Activated naive CD4-positive, alpha-beta T cell (primary cell): ENCODE results near the gene CDC42BPA.
"Not testable (repeated sequence)": the region's sequence is repeated elsewhere in the genome, so short reads cannot be mapped to it uniquely, and the experiment has no call there.

ENCODE experiments used
- DNase-seq, 4 experiments: peaks; one replicate each; lab custom pipeline; 2025; lab: John Stamatoyannopoulos, UW

Gene CDC42BPA

DNA sequence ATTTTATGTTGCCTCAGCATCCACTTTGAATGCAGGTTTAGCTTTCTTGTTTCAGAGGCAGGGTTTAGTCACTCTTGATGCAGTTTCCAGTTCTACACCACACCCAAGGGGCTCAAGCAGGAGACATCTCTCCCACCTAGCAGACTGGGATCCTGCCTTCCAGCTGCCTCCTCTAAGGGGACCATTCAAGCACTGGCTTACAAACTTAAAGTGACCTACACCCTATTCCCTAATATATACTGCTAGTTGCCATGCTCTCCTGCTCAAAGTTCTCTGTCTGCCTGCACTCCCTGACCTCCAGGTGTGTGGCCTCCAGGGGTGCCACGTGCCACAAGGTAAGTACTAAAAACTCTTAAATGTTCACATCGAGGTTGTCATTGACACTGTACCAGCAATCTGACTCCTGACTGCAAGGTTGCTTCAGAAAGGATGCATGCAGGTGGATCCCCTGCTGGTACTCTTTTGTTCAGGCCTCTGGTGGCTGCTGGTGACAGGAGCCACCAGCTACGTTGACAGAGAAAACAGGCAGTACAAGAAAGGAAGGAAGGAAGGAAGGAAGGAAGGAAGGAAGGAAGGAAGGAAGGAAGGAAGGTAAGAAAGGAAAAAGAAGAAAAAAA lies 192.3 kb downstream of the CDC42BPA start:
- no peak for DNase-seq

DNA sequence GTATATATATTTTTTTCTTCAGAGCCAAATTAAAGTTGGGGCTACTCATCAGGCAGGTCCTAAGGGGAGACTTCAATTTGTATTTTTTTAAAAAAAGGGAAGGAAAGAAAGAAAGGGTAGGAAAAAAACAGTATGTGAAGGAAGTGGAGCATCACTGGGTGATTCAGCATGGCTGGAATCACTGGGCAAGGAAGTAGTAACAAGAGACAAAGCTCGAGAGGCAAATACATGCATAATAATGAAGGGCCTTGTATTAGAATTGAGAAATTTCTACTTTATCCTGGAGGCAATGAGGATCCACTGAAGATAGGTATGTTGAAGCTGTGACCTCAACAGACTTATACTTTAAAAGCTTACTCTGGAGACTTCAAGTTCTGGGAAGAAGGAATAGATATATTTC lies 193.8 kb downstream of the CDC42BPA start:
- DNase-seq = no peak

DNA sequence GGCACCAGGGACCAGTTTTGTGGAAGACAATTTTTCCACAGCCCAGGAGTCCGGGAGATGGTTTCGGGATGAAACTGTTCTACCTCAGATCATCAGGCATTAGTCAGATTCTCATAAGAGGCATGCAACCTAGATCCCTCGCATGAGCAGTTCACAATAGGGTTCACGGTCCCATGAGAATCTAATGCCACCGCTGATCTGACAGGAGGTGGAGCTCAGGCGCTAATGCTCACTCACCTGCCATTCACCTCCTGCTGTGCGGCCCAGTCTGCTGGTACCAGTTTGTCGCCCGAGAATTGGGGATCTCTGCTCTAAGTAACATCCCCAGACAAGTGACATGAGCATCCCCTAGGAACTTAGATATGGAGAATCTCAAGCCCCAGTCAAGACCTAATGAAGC lies 197.5 kb downstream of the CDC42BPA start:
- no peak for DNase-seq

DNA sequence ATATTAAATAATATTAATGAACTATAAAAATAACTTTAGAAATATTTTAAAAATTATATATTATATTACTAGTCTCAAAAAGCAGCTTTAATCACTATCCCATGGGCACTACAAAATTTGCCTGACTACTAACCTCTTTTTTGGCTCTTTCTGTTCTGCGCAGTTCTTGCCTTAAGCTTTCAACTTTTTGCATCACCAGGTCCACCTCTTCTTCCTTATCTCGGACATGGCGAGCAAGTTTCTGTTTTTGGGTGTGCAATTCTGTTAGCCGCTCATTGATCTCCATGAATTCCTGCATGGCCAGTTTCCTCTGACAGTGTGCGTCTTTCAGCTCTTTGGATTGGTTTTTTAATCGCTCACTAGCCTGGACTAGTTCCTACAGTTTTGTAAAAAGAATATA lies 205.8 kb downstream of the CDC42BPA start:
- DNase-seq = no peak

DNA sequence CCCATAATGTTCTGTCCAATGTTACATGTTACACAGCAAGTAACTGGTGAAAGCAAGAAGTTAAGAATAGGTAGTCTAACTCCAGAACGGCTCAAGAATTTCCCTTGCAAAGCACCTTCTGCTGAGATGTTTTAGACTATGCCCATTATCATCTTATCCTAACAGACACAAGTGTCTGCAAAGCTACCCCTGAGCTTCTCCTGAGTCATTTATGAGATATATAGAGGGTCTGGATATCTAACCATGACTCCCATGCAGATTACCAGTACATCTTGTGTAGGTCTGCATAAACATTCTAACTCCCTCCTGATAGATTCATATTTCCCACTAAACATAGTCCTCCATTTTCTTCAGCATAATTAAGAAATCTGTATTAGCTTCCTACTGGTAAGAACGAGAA lies 206.5 kb downstream of the CDC42BPA start:
- no peak for DNase-seq

DNA sequence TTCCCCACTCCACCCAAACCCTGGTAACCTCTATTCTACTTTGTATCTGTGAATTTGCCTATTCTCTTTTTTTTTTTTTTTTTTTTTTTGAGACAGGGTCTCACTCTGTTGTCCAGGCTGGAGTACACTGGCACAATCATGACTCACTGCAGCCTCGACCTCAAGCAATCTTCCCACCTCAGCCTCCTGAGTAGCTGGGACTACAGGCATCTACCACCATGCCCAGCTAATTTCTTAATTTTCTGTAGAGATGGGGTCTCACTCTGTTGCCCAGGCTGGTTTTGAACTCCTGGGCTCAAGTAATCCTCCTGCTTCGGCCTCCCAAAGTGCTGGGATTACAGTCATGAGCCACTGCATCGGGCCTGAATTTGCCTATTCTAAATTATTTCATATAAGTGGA lies 213.0 kb downstream of the CDC42BPA start:
- DNase-seq = not testable (repeated sequence)

DNA sequence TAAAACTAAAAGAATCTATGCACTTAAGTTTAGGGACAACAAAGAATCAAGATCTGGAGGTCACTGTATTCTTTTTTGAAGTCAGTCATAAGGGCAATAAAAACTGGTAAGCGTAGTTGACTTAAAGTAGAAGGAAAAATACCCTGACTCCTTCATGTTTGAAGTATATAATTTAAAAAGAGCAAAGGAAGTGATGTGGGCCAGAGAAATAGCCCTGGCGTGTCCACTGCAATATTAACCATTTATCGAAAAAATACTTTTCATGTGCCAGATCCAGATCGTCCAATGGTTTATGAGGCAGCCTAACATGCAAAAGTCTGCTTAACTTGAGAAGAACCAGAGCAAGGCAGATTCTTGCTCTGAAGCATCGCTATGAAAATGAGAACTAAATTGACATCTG lies 216.2 kb downstream of the CDC42BPA start:
- DNase-seq = no peak

DNA sequence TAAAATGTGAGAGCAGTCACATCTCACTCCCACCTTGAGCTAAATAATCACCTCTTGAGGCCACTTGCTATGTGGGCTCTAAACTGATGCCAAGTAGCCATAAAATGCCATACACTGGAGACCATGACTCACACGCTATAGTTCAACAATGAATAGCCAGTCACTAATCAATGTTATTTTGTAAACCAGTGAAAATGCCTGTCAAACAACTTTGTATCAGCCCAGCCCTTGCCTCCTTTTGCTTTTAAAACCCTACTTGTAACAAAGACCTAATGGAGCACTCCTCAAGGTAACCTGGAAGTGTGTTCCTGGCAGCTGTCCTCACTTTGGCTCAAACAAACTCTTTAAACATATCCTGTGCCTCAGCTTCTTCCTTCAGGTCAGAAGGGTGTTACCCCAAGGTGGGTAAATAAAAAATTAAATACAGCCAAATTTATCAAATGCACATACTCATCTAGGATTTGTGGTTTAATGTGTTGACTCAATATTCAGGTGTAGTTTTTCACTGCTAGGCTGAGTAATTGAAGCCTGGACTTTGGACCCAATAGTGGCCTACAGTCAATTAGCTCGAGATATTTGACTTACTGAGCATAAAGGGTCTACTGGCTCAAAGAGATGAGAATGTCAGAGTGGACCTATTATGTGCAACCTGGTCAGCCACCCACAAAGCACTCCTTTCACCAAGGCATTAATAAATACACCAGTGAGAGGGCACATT lies 223.9 kb downstream of the CDC42BPA start:
- no peak for DNase-seq

DNA sequence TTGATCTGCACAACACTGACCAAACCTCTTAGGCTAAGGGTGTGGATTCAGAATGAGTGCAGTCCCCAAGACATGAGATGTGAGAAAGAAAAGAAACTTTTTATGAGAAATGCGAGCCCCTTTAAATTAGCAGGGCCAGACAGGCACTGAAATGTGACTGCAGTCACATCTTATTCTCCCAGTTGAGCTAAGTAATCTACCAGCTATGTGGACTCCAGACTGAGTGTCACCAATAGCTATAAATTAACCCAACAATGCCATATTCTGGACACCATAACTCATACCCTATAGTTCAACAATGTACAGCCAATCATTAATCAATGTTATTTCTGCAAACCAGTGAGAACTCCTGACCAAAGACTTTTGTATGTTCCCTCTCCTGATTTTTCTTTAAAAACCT lies 225.0 kb downstream of the CDC42BPA start:
- DNase-seq = no peak

DNA sequence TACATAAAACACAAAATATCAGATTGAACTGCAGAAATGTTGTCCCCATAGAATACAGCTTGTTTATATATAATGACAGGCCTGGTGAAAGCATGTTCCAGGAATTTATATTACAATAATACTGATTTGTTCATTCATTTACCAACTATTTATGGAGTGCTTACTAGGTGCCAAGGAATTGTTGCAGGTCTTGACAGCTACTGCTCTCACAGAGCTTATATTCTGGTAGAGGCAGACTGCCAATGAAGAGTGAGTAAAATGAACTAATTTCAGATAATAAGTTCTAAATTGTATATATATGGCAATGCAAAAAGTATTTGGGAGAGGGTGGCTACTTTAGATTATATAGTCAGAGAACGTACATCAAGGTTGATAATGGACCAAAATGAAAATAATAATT lies 226.2 kb downstream of the CDC42BPA start:
- DNase-seq = no peak

DNA sequence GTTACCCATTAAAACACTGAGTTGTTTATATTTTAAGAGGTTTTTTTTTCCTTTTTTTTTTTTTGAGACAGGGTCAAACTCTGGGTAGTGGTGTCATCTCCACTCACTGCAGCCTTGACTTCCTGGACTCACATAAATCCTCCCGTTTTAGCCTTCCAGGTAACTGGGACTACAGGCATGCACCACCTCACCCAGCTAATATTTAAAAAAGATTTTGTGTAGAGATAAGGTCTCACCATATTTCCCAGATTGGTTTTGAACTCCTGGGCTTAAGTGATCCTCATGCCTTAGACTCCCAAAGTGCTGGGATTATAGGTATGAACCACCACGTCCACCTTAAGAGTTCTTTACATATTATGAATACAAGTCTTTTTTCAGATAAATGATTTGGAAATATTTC lies 231.7 kb downstream of the CDC42BPA start:
- no peak for DNase-seq

DNA sequence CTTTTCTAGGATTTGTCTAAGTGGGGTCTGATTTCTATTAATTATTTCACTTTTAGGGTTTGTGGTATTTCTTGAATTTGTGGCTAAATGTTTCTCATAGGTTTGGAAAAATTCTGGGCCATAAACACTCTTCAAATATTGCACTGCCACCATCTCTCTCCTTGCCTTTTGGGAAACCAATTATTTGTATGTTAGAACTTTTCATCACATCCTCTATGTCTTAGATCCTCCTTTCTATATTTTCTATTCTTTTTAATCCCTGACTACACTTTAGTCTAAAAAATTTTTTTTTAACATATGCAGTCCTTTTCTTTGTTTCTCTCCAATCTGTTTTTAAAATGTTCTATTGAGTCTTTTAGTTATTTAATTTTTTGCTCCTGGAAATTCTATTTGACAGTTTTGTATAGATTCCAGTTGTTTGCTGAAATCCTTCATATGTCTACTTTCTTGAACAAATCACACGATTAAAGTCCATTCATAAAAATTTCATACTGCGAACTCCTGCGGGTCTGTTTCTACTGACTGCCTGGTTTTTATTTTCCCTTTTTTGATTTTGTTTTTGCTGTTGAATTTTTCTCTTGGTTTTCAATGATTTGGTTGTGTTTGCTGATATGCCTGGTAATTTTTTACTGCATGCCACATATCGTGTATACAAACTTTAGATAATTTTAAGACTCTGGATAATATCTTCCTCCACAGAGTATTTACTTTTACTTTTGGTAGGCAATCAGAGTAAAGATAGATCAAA lies 235.1 kb downstream of the CDC42BPA start:
- DNase-seq = no peak

DNA sequence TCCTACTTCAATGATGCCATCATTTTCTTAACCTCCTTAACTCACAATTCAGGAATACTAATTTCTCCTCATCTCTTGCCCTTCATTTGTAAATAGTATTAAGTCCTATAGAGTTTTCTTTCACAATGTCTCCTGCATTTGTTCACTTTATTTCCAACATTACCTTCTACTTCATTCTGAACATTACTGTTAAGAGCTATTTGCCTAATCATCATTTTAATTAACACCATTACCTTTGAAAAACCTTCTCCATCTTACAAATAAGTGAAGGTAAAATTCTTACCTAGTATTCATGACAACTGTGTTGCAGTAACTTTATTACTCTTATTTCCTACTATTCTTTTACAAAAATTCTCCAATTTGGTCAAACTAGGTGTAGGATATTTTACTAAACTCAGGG lies 240.5 kb downstream of the CDC42BPA start:
- no peak for DNase-seq

DNA sequence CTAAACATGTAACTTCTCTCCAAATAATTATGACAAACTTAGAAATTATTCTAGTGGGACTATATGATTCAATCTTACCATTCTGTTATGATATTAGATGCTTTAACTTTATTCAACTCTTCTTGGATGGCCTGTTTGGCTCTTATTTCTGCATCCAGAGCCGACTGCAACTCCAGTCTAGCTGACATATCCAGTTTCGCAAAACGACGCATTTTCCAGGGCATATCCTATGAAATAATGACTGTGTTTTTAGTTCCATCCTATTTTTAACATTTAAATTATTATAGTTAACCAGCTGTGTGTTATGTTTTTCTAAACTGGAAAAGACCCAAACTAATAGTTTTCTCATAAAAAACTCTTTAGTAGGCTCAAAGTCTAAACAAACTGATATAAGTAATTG lies 244.5 kb downstream of the CDC42BPA start:
- no peak for DNase-seq

DNA sequence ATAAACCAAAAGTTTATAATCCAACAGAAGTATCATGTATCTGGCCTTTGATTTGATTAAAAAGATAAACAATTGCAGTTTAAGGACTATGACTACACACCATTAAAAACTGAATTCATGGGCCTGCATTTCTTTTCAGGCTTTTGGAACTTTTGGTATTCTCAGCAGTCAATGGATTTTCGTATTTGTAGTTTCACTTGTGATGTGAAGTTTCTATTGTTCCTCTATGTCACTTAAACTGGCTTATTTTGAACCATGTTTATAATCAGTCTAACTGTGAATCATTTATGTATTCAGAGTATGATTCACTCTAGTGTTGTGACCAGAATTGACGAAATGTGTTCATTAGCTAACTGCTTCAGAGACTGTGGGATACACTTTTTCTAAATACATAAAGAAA lies 245.3 kb downstream of the CDC42BPA start:
- no peak for DNase-seq

DNA sequence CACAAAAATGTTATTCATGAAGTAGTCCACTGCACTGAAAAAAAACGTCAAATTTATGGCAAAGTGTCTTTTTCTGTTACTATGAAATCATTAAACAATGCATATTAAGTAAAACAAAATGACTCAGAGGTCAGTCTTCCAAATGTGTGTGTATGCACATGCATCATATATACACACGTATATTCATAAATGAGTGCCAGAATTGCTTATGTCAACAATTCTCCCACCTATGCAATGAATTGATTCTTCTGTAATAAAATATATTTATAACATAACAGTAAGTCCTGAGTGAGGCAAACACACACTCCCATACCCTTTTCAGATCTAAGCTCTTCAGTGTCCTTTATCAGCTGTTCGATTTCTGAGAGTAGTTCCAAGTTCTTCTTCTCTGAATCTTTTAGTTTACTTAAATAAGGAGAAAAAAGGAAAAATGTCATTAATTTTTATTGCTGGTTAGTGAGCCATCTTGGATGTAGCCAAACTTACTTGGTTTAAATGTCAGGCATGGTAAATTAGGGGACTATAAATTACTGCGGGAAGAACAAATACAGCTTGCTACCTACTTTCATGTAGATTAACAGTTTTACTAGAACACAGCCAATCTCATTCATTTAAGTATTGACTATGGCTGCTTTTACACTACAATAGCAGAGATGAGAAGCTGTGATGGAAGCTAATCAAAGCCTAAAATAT lies 246.3 kb downstream of the CDC42BPA start:
- DNase-seq = no peak

DNA sequence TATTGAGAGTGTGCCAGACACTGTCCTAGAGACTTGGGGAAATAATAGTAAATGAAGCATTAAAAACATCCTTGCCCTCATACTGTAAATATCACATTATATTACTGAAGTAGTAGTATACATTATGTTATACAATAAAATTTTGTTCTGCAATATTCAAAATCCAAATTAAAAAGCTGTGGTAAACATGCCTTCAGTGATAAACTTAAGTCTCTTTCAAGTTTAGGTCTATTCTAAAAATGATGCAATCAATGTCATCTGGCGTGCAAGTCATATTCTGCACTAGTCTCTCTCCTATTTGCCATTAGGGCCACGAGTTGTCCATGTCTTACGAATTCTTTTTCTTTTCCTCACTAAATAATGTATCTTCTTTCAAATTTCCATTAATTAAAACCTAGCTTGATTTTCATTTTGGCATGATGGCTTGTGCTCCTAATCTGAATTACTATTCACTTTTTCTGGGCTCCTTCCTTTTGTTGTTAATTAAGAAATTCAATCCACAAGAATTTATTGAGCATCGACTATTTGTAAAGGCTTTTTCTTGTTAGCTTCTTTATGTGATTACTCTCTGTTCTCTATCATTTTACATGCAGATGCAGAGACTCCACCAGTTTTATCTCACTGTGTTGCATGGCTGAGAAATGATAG lies 247.5 kb downstream of the CDC42BPA start:
- no peak for DNase-seq

DNA sequence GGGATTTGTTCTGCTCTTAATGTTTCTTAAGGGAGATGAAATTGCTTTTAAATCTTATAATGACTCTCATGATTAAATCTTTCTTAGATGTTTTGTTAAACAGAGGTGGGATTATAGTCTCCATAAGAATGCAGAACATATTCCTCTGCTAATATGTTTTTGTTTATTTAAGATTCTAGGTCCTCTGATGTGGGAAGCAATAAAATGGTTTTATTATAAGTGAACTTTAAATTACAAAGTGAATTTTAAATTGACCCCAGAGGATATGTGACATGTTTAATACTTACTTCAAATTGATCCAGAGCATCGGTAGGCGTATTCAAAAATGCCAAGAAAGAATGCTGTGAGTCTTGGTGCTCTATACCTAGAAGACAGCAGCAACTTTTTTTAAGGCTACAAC lies 248.8 kb downstream of the CDC42BPA start:
- no peak for DNase-seq

DNA sequence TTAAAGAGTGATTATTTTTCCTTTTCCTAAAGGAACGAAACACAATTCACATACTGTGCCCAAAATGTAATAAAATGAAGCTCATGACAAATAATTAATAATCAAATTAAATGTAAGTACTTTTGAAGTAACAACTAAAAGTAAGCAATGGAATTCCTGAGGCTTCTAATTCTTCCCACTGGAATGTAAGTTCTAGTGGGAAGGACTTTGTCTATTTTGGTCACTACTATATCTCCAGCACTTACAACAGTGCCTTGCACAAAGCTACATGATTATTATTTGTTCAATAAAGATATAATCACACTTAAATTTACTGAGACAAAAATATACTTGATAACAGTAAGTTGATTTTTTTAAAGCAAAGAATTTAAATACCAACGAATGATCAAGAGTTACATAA lies 249.4 kb downstream of the CDC42BPA start:
- no peak for DNase-seq

DNA sequence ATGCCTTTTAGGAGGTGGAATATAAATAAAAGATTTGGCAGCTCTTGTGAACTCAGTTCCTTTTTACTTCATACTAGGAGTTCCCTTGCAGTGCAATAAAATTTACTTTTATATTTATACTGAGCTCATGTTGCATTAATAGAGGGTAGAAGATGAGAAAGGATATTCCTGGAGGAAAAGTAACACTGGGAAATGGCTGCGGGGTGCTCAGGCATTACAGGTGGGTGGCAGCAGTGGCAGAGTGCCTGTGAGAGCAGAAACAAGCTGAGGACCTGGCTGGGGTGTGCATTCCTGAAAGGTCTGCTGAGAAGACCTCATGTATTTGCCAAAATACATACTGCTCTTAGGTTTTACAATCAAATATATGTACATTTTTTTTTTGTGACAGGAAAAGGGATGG lies 251.3 kb downstream of the CDC42BPA start:
- no peak for DNase-seq

DNA sequence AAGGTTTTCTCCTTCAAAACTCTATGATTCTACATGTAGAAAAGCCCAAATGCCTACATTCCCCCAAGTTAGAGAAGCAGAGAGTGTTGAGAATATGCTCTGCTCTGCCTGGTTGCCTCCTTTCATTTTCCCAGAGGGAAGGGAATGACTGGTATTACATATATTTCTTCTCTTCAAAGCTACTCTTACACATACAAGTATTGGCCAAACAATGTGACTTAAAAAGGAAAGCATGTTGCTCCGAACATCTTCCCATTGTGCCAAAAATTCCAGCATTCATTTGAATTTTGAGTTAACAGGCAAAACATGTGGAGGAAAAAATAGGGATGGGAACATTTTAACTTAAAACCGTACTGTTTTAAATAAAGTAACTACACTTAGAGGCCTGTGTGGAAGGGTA lies 253.0 kb downstream of the CDC42BPA start:
- DNase-seq = no peak

DNA sequence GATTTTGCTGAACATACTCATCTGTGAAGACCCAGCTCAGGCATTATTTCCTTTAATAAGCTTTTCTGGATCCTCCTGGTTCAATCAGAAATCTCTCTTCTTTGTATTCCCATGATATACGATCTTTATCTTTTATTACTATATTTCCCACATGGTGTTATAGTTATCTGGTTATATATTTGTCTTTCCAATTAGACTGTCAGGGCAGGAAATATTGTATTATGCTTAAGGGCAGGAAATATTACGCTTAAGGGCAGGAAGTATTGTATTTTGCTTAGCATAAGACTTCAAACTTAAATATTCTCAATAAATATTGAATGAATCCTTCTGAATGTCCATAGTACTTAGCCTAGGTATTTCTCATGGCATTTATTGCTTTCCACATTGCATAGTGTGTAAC lies 256.0 kb downstream of the CDC42BPA start:
- DNase-seq = no peak
